ENCODE results near the gene GBF1.

The GBF1 gene

DNA sequence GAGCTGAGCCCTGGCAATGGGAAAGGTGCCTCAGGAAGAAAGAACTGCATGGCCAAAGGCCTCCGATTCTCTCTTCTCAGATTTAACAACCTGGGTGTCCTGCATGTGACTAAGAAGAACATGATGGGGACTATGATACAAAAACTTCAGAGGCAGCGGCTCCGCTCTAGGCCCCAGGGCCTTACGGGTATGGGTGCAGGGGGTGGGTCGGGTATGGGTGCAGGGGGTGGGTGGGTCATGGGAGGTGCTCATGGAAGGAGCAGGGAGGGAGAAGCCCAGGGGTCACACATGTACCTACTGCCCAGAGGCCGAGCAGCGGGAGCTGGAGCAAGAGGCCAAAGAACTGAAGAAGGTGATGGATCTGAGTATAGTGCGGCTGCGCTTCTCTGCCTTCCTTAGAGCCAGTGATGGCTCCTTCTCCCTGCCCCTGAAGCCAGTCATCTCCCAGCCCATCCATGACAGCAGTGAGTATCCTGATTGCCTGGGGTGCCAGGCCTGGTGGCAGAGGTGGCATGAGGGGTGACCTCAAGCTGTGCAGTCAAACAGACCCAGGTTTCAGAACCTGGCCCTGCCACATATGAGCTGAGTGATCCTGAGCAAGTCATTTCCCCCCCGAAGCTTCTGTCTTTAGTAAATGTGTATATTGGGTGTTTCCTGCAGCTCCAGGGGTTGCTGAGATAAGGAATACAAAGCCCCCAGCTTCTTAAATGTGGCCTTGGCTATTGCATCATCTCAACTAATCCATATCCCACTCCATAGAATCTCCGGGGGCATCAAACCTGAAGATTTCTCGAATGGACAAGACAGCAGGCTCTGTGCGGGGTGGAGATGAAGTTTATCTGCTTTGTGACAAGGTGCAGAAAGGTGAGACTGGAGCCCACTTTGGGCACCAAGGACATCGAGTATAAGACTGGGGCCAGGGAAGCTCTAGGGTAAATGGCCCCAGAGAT lies 152.2 kb downstream of the GBF1 start:
- no peak for DNase-seq (ENCODE audit: low spot score)

DNA sequence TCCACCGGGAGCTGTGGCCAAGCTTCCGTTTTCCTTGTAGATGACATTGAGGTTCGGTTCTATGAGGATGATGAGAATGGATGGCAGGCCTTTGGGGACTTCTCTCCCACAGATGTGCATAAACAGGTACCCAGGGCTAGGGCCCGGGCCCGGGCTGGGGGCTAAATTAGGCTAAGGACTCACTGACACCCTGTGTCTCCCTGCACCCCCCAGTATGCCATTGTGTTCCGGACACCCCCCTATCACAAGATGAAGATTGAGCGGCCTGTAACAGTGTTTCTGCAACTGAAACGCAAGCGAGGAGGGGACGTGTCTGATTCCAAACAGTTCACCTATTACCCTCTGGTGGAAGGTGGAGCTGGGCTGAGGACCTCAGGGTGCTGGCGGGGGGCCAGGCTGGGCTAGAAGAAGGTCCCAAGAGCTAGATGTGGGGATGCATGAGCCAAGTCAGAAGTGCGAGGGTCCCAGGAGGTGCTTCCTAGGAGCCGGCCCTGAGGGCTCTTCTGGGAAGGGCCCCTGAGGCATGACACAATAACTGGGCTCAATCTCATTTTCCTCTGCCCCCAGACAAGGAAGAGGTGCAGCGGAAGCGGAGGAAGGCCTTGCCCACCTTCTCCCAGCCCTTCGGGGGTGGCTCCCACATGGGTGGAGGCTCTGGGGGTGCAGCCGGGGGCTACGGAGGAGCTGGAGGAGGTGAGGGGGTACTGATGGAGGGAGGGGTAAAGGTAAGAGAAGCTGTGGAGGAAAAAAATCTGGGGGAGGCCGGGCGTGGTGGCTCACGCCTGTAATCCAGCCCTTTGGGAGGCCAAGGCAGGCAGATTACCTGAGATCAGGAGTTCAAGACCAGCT lies 153.1 kb downstream of the GBF1 start:
- DNase-seq (ENCODE audit: low spot score): no peak

DNA sequence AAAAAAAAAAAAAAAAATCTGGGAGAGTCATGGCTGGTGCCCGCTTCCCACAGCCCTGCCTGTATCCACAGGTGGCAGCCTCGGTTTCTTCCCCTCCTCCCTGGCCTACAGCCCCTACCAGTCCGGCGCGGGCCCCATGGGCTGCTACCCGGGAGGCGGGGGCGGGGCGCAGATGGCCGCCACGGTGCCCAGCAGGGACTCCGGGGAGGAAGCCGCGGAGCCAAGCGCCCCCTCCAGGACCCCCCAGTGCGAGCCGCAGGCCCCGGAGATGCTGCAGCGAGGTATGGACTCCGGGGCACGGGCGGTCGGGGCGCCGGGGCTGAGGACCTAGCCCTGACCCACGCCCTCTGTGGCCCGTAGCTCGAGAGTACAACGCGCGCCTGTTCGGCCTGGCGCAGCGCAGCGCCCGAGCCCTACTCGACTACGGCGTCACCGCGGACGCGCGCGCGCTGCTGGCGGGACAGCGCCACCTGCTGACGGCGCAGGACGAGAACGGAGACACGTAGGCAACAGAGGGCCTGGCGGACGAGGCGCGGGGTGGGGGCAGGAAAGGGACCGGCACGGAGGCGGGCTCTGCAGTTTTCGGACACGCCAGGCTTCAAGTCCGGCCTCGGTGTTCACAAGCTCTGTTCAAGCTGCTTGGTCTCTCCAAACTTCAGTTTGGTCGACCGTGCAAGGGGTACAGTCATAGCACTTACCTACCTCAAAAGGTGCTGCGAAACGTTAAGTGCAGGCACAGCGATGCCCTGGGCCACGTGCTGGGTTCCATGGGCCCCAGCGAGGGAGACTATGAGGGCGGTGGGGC lies 154.1 kb downstream of the GBF1 start:
- DNase-seq (ENCODE audit: low spot score): peak; percentile 93

DNA sequence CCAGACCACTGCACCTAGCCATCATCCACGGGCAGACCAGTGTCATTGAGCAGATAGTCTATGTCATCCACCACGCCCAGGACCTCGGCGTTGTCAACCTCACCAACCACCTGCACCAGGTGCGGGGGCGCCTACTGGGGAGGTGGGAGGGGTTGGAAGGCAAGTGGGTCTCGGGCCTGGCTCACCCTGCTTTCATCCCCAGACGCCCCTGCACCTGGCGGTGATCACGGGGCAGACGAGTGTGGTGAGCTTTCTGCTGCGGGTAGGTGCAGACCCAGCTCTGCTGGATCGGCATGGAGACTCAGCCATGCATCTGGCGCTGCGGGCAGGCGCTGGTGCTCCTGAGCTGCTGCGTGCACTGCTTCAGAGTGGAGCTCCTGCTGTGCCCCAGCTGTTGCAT lies 154.7 kb downstream of the GBF1 start:
- no peak for DNase-seq (ENCODE audit: low spot score)

DNA sequence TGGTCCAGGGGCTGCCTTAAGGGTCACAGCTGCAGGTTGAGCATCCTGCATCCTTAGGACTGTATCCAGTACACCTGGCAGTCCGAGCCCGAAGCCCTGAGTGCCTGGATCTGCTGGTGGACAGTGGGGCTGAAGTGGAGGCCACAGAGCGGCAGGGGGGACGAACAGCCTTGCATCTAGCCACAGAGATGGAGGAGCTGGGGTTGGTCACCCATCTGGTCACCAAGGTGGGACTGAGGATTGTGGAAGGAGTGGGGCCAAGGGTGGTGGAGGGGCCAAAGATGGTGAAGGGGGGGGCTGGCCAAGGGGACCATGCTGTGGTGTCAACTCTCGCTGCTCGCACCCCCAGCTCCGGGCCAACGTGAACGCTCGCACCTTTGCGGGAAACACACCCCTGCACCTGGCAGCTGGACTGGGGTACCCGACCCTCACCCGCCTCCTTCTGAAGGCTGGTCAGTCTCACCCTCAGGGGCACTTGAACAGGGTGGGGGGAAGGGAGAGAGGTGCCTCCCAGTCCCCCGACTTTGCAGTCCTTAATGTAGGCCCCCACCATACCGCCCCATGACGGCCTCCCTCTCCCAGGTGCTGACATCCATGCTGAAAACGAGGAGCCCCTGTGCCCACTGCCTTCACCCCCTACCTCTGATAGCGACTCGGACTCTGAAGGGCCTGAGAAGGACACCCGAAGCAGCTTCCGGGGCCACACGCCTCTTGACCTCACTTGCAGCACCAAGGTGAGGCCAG lies 155.4 kb downstream of the GBF1 start:
- no peak for DNase-seq (ENCODE audit: low spot score)

DNA sequence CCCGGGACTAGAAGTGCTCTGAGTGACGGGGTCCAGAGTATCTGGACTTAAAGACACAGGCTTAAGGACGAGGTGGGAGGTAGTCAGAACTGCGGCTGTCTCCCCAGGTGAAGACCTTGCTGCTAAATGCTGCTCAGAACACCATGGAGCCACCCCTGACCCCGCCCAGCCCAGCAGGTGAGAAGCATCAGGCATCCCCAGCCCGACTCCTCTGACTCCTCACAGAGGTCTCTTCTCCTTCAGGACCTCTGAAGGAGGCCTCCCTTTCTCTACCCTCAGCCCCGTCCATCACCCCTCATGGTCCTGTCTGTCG lies 156.0 kb downstream of the GBF1 start:
- no peak for DNase-seq (ENCODE audit: low spot score)

DNA sequence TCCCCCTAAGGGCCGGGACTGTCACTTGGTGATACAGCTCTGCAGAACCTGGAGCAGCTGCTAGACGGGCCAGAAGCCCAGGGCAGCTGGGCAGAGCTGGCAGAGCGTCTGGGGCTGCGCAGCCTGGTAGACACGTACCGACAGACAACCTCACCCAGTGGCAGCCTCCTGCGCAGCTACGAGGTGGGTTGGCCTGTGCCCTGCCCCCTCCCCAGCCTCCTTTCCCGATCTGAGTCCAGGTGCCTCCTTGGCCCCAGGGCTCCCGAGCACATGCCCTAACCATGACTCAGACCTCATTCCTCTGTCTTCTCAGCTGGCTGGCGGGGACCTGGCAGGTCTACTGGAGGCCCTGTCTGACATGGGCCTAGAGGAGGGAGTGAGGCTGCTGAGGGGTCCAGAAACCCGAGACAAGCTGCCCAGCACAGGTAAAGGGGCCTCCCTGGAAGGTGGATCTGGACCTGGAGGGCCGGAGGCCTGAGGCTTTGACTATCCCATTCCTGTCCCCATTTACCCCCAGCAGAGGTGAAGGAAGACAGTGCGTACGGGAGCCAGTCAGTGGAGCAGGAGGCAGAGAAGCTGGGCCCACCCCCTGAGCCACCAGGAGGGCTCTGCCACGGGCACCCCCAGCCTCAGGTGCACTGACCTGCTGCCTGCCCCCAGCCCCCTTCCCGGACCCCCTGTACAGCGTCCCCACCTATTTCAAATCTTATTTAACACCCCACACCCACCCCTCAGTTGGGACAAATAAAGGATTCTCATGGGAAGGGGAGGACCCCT lies 156.6 kb downstream of the GBF1 start:
- DNase-seq (ENCODE audit: low spot score): no peak

DNA sequence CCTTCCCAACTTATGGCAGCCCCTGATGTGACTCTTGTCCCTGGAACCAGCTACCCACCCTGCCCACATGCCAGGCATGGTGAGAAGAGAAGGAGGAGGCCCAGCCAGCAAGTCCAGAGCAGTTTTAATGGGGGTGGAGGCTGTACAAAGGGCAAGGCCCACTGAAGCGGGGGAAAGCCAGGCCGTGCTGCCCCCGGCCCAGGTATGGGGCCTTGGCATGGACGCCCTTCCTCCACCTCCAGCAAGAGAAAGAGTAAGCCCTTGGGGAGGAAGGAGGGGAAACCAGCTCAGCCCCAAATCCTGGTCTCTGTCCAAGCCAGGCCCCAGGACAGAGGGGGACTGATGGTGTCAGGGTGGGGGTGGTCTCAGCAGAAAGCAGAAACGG lies 157.2 kb downstream of the GBF1 start:
- DNase-seq (ENCODE audit: low spot score): no peak

DNA sequence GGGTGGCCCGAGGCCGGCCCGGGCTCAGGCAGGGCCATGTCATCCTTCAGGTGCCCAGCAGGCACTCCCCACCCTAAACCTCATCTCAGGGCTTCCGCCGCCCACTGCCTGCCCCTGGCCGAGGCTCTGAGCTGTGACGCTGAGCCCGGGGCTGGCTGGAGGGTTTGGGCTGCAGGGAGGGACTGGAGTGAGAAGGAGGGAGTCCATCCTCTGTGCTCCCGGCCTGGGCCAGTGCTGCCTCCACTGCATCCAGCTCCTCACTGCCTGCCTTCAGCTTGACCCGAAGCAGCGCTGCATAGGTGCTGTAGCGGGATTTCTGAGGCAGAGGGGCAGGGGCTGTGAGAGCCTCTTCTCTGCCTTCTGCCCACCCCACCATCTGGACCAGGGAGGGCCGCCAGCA lies 157.8 kb downstream of the GBF1 start:
- no peak for DNase-seq (ENCODE audit: low spot score)

DNA sequence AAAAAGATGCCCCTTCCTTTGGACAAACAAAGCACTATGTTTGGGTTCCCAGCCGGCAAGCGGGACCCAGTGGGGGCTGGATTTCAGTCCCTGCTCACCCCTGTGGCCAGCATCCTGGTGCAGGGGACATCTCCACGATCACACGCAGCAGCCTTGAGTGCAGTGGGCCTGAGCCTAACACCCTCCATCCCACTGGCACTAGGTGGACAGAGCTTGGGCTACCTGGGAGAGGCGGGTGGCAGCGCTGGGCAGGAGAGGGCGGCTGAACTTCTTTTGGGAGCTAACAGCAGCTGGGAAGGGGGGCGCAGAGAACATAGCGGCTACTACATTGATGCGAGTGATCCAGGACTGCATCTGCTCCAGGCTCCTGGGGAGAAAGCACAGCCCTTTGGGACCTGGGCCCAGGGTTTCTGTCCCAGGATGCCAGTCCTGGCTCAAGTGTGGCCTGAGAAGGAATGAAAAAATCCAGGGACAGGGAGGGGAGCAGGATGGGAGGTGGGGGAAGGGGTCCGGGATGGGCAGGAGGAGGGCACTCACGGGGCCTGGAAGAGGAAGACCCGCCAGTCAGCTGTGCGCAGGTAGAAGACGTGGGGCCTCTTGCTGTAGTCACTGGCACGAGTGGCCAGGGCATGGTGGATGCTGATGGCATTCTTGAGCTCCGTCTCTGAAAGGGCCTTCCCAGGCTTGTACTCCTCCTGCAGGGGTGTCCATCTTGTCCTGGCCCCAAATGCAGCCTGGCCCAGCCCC lies 159.2 kb downstream of the GBF1 start:
- DNase-seq (ENCODE audit: low spot score): no peak

DNA sequence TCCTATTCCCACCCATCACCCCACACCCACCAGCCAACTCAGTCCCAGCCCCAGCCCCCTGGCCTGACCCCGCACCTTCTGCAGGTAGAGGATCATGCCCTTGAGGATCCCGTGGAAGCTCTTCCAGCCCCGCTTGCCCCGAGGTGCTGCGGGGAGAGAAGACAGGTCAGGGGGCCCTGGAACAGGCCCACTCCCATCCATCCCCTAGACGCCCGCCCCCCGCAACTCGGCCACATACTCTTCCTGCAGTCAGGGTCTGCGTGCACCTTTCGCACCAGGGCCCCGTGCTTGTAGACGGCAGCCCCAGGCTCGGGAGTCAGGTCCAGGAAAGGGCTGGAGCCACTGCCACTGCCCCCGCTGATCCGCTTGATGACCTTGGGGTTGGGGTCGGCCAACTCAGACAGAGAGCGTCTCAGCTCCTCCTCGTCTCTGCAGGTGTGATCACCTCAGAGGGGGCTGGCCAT lies 159.8 kb downstream of the GBF1 start:
- DNase-seq (ENCODE audit: low spot score): no peak

DNA sequence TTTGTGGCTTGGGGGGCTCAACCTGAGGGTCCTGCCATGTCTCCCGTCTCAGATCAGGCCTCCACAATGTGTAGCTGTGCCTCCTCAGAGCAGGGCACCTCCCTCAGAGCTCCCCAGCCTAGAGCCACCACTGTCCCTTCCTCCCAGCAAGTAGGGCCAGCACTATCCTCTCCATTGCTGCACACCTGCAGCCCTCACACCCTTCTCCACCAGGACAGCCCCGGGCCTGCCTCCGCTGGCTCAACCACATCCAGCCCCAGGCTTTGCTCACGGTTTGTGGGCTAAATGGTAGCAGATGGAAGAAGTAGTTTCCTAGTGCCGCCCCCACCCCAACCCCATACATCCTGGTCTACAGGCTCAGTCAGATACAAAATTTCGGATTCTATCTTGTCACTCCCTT lies 160.3 kb downstream of the GBF1 start:
- DNase-seq (ENCODE audit: low spot score): no peak

DNA sequence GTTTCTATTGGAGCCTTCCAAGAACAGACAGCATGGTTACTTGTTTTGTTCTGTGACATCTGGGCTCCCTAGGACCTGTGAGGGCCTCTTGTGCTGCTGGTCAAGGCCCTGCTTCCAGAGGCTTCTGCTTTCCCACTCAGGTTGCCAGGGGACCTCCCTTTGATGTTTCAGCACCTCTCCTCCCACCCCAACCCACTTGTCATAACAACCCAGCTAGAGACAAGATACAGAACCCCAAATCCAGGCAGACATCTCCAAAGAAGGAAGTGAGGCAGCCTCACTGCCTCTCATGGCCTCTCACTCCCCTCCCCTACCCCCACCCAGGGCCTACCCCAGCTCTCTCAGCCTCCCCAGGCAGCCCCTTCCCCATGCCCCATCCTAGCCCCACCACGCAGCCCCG lies 161.5 kb downstream of the GBF1 start:
- DNase-seq (ENCODE audit: low spot score): no peak

DNA sequence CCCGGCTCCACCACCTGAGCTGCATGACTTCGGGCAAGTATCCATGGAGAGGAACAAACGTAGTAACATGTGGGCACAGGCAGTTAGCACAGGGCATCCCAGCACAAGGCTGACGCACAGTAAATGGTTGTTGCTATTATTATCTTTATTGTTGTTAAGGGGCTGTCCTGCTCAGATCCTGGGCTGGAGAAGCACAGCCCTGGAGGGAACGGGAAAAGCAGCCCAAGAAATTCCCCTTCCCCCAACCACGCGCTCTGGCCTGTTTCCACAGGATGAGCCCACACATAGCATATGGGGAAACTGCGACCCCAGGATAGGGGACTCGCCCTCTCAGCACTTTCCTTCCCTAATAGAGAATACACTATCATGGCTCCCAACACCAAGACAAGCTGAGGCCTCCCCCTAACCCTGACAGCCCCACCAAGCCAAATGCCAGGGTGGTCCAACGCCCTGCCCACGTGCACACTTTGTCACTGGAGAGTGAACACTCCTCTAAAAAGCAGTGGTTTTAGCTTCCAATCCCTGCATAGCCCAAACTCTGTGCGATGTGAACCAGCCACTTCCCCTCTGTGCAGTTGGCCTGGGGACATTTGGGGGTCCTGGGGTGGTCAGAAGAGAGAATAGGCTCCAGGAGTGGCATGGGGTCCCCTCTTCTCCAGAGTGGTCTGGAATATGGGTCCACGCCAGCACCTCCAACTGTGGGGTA lies 162.2 kb downstream of the GBF1 start:
- no peak for DNase-seq (ENCODE audit: low spot score)

DNA sequence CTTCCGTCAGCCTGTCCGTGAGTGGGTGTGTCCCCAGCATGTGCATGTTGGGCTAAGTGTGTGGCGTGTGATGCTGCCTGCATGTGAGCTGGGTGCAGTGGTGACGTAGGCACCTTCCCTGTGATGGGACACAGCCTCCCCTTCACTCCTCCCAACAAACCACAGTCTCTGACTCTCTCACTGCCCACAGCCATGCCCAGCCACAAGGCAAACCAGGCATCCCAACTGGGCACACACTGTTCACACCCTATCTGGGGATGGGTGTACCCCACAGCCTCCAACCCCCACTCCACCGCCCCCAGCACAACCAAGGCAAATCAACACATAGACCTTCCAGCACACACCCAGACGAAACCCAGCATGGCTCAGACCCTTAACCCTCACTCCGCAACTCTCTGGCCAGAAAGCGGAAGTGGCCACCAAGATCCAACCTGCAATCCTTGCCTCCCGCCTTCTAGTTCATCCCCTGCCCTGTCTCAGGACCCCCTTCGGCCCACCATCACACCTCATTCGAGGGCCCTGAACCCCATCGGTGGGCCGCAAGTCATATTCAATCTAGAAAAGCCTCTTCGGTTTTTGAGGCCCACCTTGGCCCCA lies 162.9 kb downstream of the GBF1 start:
- no peak for DNase-seq (ENCODE audit: low spot score)

DNA sequence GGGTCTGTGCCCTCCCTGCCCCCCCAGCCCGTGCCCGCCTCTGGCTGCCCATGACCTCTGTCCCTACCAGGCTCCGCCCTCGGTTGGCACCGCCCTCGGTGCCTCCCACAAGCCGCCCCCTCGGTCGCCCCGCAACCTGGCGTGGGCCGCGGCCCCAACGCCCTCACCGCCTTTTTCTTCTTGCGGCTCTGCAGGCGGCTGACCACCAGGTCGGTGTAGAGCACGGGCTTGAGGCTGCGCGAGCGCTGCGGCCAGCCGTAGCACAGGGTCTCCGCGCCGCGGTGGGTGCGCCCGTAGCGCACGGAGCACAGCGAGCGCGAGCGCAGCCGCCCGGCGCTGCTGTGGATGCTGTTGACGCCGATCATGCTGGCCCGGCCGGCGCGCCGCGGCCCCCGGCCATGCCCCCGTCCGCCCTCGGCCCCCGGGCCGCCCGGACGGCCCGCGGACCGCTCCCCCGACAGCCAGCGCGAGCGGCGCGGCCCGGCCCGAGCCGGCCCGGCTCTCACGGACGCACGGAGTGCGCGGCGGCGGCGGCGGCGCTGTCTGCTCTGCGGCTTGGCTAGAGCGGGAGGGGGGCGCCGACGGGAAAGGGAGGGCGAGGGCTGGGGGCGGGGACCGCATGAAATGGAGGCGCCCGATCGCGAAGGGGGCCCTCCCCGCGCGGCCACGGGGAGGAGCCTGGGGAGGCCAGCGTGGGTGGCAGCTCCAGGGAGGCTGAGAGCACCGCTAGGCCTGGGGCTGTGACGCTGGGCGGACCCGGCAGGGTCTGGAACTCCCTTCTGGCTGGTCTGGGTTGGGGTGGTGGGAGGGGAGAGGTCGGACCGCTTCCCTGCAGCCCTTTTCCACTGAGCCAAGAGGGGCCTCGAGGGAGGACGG lies 163.6 kb downstream of the GBF1 start:
- DNase-seq (ENCODE audit: low spot score): peak; percentile 65

DNA sequence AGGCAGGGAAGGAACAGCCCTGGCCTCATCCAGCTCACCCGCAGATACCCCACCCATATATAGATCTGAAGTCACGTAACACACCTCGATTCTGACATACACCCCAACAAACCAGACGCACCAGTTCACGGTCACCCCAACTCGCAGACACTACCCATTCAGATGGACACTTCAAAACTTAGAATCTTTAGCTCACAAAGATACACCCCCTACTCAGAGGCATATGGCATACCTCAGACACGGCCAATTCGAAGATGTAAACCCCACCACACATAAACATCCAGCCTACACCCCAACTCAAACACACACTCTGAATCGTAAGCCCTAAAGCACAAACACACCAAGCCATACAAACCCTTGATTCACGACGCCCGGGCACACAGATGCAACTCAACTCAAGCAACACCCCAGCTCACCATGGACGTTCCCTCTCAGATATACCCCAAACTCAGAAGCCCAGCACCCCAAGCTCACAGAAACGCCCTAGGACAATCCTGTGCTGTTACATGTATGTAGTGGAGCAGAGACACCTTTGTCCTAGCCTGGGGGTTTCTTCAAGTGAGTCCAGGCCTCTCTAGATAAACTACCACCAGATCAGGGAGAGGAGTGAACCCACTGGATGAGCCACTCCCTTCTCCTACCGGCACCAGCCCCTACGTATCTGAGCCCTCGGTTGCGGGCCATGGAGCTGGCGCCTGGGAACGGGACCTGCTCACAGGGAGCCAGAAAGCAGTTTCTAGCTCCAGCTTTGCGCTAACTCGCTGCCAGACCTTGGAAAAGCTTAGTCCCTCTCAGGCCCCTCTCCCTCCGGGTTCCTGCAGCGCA lies 164.5 kb downstream of the GBF1 start:
- DNase-seq (ENCODE audit: low spot score): no peak

Data from AG08396 (cell line).